ENCODE results near the gene SLC35B2.

- TF ChIP-seq, protein P1, sequence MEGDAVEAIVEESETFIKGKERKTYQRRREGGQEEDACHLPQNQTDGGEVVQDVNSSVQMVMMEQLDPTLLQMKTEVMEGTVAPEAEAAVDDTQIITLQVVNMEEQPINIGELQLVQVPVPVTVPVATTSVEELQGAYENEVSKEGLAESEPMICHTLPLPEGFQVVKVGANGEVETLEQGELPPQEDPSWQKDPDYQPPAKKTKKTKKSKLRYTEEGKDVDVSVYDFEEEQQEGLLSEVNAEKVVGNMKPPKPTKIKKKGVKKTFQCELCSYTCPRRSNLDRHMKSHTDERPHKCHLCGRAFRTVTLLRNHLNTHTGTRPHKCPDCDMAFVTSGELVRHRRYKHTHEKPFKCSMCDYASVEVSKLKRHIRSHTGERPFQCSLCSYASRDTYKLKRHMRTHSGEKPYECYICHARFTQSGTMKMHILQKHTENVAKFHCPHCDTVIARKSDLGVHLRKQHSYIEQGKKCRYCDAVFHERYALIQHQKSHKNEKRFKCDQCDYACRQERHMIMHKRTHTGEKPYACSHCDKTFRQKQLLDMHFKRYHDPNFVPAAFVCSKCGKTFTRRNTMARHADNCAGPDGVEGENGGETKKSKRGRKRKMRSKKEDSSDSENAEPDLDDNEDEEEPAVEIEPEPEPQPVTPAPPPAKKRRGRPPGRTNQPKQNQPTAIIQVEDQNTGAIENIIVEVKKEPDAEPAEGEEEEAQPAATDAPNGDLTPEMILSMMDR (conservative IDR thresholded peaks at IDR 0.05; ENCODE audit: low read depth in 2 of 2), result no peak
- TF ChIP-seq POLR2AphosphoS5 (IDR thresholded peaks at IDR 0.05; ENCODE audit: low read depth) (no peak), EZH2 (IDR thresholded peaks at IDR 0.05; ENCODE audit: low read depth, unreplicated experiment) (no peak), ZNF114 (CRISPR knock-in tag; IDR thresholded peaks at IDR 0.05) (no peak), JUNB (IDR thresholded peaks at IDR 0.05; ENCODE audit: unreplicated experiment) (no peak), EZH2phosphoT487 (IDR thresholded peaks at IDR 0.05; ENCODE audit: unreplicated experiment) (no peak), STAT1 (IDR thresholded peaks at IDR 0.05; ENCODE audit: unreplicated experiment) (no peak), NANOG (IDR thresholded peaks at IDR 0.05; ENCODE audit: borderline replicate concordance) (no peak), CREB1 (CRISPR knock-in tag; IDR thresholded peaks at IDR 0.05; ENCODE audit: low read depth) (no peak)
- TF ChIP-seq, protein P2, sequence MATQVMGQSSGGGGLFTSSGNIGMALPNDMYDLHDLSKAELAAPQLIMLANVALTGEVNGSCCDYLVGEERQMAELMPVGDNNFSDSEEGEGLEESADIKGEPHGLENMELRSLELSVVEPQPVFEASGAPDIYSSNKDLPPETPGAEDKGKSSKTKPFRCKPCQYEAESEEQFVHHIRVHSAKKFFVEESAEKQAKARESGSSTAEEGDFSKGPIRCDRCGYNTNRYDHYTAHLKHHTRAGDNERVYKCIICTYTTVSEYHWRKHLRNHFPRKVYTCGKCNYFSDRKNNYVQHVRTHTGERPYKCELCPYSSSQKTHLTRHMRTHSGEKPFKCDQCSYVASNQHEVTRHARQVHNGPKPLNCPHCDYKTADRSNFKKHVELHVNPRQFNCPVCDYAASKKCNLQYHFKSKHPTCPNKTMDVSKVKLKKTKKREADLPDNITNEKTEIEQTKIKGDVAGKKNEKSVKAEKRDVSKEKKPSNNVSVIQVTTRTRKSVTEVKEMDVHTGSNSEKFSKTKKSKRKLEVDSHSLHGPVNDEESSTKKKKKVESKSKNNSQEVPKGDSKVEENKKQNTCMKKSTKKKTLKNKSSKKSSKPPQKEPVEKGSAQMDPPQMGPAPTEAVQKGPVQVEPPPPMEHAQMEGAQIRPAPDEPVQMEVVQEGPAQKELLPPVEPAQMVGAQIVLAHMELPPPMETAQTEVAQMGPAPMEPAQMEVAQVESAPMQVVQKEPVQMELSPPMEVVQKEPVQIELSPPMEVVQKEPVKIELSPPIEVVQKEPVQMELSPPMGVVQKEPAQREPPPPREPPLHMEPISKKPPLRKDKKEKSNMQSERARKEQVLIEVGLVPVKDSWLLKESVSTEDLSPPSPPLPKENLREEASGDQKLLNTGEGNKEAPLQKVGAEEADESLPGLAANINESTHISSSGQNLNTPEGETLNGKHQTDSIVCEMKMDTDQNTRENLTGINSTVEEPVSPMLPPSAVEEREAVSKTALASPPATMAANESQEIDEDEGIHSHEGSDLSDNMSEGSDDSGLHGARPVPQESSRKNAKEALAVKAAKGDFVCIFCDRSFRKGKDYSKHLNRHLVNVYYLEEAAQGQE (IDR thresholded peaks at IDR 0.05; ENCODE audit: unreplicated experiment), result no peak
- TF ChIP-seq, protein P3, sequence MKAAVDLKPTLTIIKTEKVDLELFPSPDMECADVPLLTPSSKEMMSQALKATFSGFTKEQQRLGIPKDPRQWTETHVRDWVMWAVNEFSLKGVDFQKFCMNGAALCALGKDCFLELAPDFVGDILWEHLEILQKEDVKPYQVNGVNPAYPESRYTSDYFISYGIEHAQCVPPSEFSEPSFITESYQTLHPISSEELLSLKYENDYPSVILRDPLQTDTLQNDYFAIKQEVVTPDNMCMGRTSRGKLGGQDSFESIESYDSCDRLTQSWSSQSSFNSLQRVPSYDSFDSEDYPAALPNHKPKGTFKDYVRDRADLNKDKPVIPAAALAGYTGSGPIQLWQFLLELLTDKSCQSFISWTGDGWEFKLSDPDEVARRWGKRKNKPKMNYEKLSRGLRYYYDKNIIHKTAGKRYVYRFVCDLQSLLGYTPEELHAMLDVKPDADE (IDR thresholded peaks at IDR 0.05), result no peak
- TF ChIP-seq, protein P4, sequence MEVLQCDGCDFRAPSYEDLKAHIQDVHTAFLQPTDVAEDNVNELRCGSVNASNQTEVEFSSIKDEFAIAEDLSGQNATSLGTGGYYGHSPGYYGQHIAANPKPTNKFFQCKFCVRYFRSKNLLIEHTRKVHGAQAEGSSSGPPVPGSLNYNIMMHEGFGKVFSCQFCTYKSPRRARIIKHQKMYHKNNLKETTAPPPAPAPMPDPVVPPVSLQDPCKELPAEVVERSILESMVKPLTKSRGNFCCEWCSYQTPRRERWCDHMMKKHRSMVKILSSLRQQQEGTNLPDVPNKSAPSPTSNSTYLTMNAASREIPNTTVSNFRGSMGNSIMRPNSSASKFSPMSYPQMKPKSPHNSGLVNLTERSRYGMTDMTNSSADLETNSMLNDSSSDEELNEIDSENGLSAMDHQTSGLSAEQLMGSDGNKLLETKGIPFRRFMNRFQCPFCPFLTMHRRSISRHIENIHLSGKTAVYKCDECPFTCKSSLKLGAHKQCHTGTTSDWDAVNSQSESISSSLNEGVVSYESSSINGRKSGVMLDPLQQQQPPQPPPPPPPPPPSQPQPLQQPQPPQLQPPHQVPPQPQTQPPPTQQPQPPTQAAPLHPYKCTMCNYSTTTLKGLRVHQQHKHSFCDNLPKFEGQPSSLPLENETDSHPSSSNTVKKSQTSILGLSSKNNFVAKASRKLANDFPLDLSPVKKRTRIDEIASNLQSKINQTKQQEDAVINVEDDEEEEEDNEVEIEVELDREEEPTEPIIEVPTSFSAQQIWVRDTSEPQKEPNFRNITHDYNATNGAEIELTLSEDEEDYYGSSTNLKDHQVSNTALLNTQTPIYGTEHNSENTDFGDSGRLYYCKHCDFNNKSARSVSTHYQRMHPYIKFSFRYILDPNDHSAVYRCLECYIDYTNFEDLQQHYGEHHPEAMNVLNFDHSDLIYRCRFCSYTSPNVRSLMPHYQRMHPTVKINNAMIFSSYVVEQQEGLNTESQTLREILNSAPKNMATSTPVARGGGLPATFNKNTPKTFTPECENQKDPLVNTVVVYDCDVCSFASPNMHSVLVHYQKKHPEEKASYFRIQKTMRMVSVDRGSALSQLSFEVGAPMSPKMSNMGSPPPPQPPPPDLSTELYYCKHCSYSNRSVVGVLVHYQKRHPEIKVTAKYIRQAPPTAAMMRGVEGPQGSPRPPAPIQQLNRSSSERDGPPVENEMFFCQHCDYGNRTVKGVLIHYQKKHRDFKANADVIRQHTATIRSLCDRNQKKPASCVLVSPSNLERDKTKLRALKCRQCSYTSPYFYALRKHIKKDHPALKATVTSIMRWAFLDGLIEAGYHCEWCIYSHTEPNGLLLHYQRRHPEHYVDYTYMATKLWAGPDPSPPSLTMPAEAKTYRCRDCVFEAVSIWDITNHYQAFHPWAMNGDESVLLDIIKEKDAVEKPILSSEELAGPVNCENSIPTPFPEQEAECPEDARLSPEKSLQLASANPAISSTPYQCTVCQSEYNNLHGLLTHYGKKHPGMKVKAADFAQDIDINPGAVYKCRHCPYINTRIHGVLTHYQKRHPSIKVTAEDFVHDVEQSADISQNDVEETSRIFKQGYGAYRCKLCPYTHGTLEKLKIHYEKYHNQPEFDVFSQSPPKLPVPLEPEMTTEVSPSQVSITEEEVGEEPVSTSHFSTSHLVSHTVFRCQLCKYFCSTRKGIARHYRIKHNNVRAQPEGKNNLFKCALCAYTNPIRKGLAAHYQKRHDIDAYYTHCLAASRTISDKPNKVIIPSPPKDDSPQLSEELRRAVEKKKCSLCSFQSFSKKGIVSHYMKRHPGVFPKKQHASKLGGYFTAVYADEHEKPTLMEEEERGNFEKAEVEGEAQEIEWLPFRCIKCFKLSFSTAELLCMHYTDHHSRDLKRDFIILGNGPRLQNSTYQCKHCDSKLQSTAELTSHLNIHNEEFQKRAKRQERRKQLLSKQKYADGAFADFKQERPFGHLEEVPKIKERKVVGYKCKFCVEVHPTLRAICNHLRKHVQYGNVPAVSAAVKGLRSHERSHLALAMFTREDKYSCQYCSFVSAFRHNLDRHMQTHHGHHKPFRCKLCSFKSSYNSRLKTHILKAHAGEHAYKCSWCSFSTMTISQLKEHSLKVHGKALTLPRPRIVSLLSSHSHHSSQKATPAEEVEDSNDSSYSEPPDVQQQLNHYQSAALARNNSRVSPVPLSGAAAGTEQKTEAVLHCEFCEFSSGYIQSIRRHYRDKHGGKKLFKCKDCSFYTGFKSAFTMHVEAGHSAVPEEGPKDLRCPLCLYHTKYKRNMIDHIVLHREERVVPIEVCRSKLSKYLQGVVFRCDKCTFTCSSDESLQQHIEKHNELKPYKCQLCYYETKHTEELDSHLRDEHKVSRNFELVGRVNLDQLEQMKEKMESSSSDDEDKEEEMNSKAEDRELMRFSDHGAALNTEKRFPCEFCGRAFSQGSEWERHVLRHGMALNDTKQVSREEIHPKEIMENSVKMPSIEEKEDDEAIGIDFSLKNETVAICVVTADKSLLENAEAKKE (CRISPR knock-in tag; IDR thresholded peaks at IDR 0.05), result no peak
Observed at GRCh38 chr6:44303842-44304241, 46.5 kb upstream of the SLC35B2 start.

All from GM23338 (cell line).